Activated CD4-positive, alpha-beta memory T cell treated with anti-CD3 and anti-CD28 coated beads for 36 hours (primary cell): ENCODE results near the gene ANKRD24. TPM values are rescaled to one million over a fixed set of nuclear protein-coding genes. Genes with fewer than 3 reads are reported as not detected.
"Not testable (repeated sequence)": the region's sequence is repeated elsewhere in the genome, so short reads cannot be mapped to it uniquely, and the experiment has no call there.

Source experiments
- CTCF ChIA-PET: fragments of 350-600 bp; sonication (Branson Sonifier 250); formaldehyde crosslinking; loops from one replicate; lab custom pipeline; 2021; ENCODE audit warnings: antibody characterized with exemption, inconsistent platforms; lab: Charles Lee
- POLR2A ChIA-PET: fragments of 350-600 bp; sonication (Branson Sonifier 250); formaldehyde crosslinking; loops from one replicate; lab custom pipeline; 2021; ENCODE audit warnings: antibody characterized with exemption; lab: Charles Lee
- DNase-seq: peaks from one replicate; pipeline ENCODE4 v3.0.0-alpha.2; 2020
- H3K27ac Mint-ChIP-seq: one replicate; pipeline ENCODE4 v1.8.0; 2021; ENCODE audit warnings: mixed read lengths
- H3K27me3 Mint-ChIP-seq: one replicate; pipeline ENCODE4 v1.8.0; 2021; ENCODE audit warnings: mixed read lengths
- H3K36me3 Mint-ChIP-seq: one replicate; pipeline ENCODE4 v1.8.0; 2021; ENCODE audit warnings: mixed read lengths
- H3K4me1 Mint-ChIP-seq: one replicate; pipeline ENCODE4 v1.8.0; 2021; ENCODE audit warnings: low read depth, mixed read lengths
- H3K4me3 Mint-ChIP-seq: one replicate; pipeline ENCODE4 v1.8.0; 2021; ENCODE audit warnings: mild to moderate bottlenecking, mixed read lengths
- H3K9me3 Mint-ChIP-seq: one replicate; pipeline ENCODE4 v1.8.0; 2021; ENCODE audit warnings: mixed read lengths
- intact Hi-C: fragments of 100-400 bp; cut with micrococcal nuclease; formaldehyde crosslinking; loops from one replicate; pipeline ENCODE4 v1.15.1; 2023
- total RNA-seq, 2 experiments: library from RNA; stranded (reverse); gene quantifications; one replicate each; pipeline ENCODE4 v1.2.3, GENCODE V29; 2021

Gene ANKRD24
- total RNA-seq, 2 experiments from 2014 or later = 1.7 to 1.8 TPM

GRCh38 chr19:4152241-4152998, 30.1 kb upstream of the ANKRD24 start:
- Mint-ChIP-seq H3K36me3 (no peaks in the 10 kb centered on the region), H3K4me3 (no peak overlapping the region), H3K4me1 (peaks cover 5% of the 10 kb centered on the region), H3K27me3 (peaks cover under 1% of the 10 kb centered on the region), H3K27ac (no peak overlapping the region), H3K9me3 (no peaks in the 10 kb centered on the region)
- ChIA-PET POLR2A (no interaction called here), CTCF (interaction anchor here (3.5 kb wide), 1 partner anchor 13 kb away, joined by 16 read pairs; no protein-coding TSS in a partner anchor)
- DNase-seq = no peak
- intact Hi-C loops = no loop called here

GRCh38 chr19:4154571-4155312, 27.7 kb upstream of the ANKRD24 start:
- DNase-seq = no peak
- ChIA-PET POLR2A (no interaction called here), CTCF (interaction anchor here (0.6 to 3.5 kb wide), 2 partner anchors 15 to 473 kb away, joined by 3 to 16 read pairs; no protein-coding TSS in a partner anchor)
- Mint-ChIP-seq H3K4me3 (no peak overlapping the region), H3K36me3 (no peaks in the 10 kb centered on the region), H3K27me3 (no peaks in the 10 kb centered on the region), H3K4me1 (peaks cover 5% of the 10 kb centered on the region), H3K27ac (no peak overlapping the region), H3K9me3 (no peaks in the 10 kb centered on the region)
- intact Hi-C loops = no loop called here

GRCh38 chr19:4157164-4157563, 25.3 kb upstream of the ANKRD24 start:
- POLR2A ChIA-PET = no interaction called here
- Mint-ChIP-seq H3K27me3 (peaks cover 2% of the 10 kb centered on the region), H3K36me3 (no peaks in the 10 kb centered on the region), H3K4me3 (no peak overlapping the region), H3K9me3 (no peaks in the 10 kb centered on the region), H3K27ac (no peak overlapping the region), H3K4me1 (peaks cover 5% of the 10 kb centered on the region)
- intact Hi-C loops = no loop called here
- no peak for DNase-seq
- CTCF ChIA-PET = interaction anchor here (3.0 kb wide), 1 partner anchor 17 kb away, joined by 12 read pairs; no protein-coding TSS in a partner anchor

- POLR2A ChIA-PET, H3K4me1 Mint-ChIP-seq, DNase-seq, H3K4me3 Mint-ChIP-seq, H3K9me3 Mint-ChIP-seq, H3K27ac Mint-ChIP-seq, H3K36me3 Mint-ChIP-seq, H3K27me3 Mint-ChIP-seq, intact Hi-C loops: not testable (repeated sequence)
- CTCF ChIA-PET = interaction anchor here (3.0 kb wide), 1 partner anchor 18 kb away, joined by 12 read pairs; no protein-coding TSS in a partner anchor
Measured at GRCh38 chr19:4157971-4158370, 24.5 kb upstream of the ANKRD24 start.

GRCh38 chr19:4161415-4162077, 20.9 kb upstream of the ANKRD24 start:
- peaks cover 3% of the 10 kb centered on the region for H3K27me3 Mint-ChIP-seq
- H3K36me3 Mint-ChIP-seq = no peaks in the 10 kb centered on the region
- H3K27ac Mint-ChIP-seq = no peak overlapping the region
- ChIA-PET CTCF (interaction anchor here (2.1 kb wide), 1 partner anchor 21 kb away, joined by 7 read pairs; no protein-coding TSS in a partner anchor), POLR2A (no interaction called here)
- no peak for DNase-seq
- no peaks in the 10 kb centered on the region for H3K4me1 Mint-ChIP-seq
- intact Hi-C loops = no loop called here
- no peak overlapping the region for H3K4me3 Mint-ChIP-seq
- H3K9me3 Mint-ChIP-seq = no peaks in the 10 kb centered on the region

GRCh38 chr19:4164262-4164661, 18.2 kb upstream of the ANKRD24 start:
- DNase-seq = no peak
- no peak overlapping the region for H3K27ac Mint-ChIP-seq
- no peaks in the 10 kb centered on the region for H3K4me1 Mint-ChIP-seq
- no peaks in the 10 kb centered on the region for H3K36me3 Mint-ChIP-seq
- POLR2A ChIA-PET = no interaction called here
- peaks cover 11% of the 10 kb centered on the region for H3K27me3 Mint-ChIP-seq
- CTCF ChIA-PET = interaction anchor here (1.4 kb wide), 1 partner anchor 25 kb away, joined by 5 read pairs; no protein-coding TSS in a partner anchor
- H3K4me3 Mint-ChIP-seq = no peak overlapping the region
- H3K9me3 Mint-ChIP-seq = no peaks in the 10 kb centered on the region
- intact Hi-C loops = no loop called here

- CTCF ChIA-PET = no interaction called here
- intact Hi-C loops = no loop called here
- H3K27ac Mint-ChIP-seq = no peak overlapping the region
- H3K4me3 Mint-ChIP-seq = no peak overlapping the region
- H3K4me1 Mint-ChIP-seq = no peaks in the 10 kb centered on the region
- POLR2A ChIA-PET = no interaction called here
- peaks cover 4% of the 10 kb centered on the region for H3K36me3 Mint-ChIP-seq
- no peaks in the 10 kb centered on the region for H3K9me3 Mint-ChIP-seq
- no peak for DNase-seq
- peaks cover 16% of the 10 kb centered on the region for H3K27me3 Mint-ChIP-seq
Measured at GRCh38 chr19:4171676-4172075, 10.8 kb upstream of the ANKRD24 start.

GRCh38 chr19:4172861-4173473, 9.5 kb upstream of the ANKRD24 start:
- H3K27ac Mint-ChIP-seq = no peak overlapping the region
- no peaks in the 10 kb centered on the region for H3K9me3 Mint-ChIP-seq
- ChIA-PET CTCF (no interaction called here), POLR2A (no interaction called here)
- intact Hi-C loops = no loop called here
- peaks cover 13% of the 10 kb centered on the region for H3K27me3 Mint-ChIP-seq
- peaks cover 7% of the 10 kb centered on the region for H3K36me3 Mint-ChIP-seq
- peak; percentile 70 for DNase-seq
- no peaks in the 10 kb centered on the region for H3K4me1 Mint-ChIP-seq
- no peak overlapping the region for H3K4me3 Mint-ChIP-seq

- peaks cover 7% of the 10 kb centered on the region for H3K36me3 Mint-ChIP-seq
- intact Hi-C loops = no loop called here
- no peak for DNase-seq
- no peak overlapping the region for H3K27ac Mint-ChIP-seq
- H3K9me3 Mint-ChIP-seq = no peaks in the 10 kb centered on the region
- H3K27me3 Mint-ChIP-seq = peaks cover 8% of the 10 kb centered on the region
- no peak overlapping the region for H3K4me3 Mint-ChIP-seq
- POLR2A ChIA-PET = no interaction called here
- CTCF ChIA-PET = no interaction called here
- H3K4me1 Mint-ChIP-seq = no peaks in the 10 kb centered on the region
Measured at GRCh38 chr19:4173479-4174212, 8.8 kb upstream of the ANKRD24 start.

GRCh38 chr19:4174213-4174894, 8.1 kb upstream of the ANKRD24 start:
- Mint-ChIP-seq H3K9me3 (no peaks in the 10 kb centered on the region), H3K36me3 (peaks cover 8% of the 10 kb centered on the region), H3K4me1 (no peaks in the 10 kb centered on the region)

More at GRCh38 chr19:4174213-4174894, 8.1 kb upstream of the ANKRD24 start:
- Mint-ChIP-seq H3K27me3 (peaks cover 8% of the 10 kb centered on the region), H3K4me3 (no peak overlapping the region), H3K27ac (no peak overlapping the region)
- intact Hi-C loops = no loop called here
- ChIA-PET CTCF (no interaction called here), POLR2A (no interaction called here)
- no peak for DNase-seq
